ENCODE data around the gene TMEM52.

The TMEM52 gene

DNA sequence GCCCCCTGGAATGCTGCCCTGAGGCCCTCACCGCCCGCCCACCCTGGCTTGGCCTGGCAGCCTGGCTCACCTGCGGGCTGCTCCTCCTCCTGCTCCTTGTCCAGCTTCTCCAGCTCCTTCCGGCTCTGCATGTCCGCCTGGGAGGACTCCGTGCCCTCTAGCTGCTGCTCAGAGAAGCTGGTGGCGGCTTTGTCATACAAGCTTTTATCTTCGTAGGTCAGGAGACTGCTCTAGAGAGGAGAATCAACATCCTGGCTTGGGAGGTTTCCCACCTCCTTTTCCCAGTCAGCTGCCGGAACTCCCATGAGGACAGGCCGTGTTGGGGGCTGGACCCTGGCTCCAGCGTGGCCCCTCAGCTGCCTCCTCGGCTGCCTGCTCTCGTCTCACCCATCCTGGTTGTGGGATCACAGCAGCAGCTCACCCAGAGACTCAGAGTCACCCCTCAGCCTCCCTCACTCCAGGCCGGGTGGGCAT, 36.6 kb upstream of the TMEM52 start:
- ChIA-PET POLR2A (no interaction called here), CTCF (interaction anchor here (0.5 to 8.8 kb wide), 7 partner anchors 12 to 219 kb away, joined by 3 to 118 read pairs (median 5); no protein-coding TSS in a partner anchor)
- no peaks in the 10 kb centered on the region for H3K36me3 ChIP-seq (ENCODE audit: control insufficient read depth in 2 of 2, insufficient read depth in 1 of 2, low read length in 2 of 2)
- no peaks in the 10 kb centered on the region for H3K4me1 ChIP-seq (ENCODE audit: control insufficient read depth, insufficient read depth, low read length)
- H3K4me3 ChIP-seq (ENCODE audit: low read depth, low read length): no peak overlapping the region
- H3K27ac ChIP-seq (ENCODE audit: extremely low read depth, low read depth, low read length): no peak overlapping the region
- H3K9me3 ChIP-seq (ENCODE audit: control insufficient read depth, insufficient read depth, low read depth, low read length): no peaks in the 10 kb centered on the region; the same call in 1 of the 2 replicates
- TF ChIP-seq, protein P1, sequence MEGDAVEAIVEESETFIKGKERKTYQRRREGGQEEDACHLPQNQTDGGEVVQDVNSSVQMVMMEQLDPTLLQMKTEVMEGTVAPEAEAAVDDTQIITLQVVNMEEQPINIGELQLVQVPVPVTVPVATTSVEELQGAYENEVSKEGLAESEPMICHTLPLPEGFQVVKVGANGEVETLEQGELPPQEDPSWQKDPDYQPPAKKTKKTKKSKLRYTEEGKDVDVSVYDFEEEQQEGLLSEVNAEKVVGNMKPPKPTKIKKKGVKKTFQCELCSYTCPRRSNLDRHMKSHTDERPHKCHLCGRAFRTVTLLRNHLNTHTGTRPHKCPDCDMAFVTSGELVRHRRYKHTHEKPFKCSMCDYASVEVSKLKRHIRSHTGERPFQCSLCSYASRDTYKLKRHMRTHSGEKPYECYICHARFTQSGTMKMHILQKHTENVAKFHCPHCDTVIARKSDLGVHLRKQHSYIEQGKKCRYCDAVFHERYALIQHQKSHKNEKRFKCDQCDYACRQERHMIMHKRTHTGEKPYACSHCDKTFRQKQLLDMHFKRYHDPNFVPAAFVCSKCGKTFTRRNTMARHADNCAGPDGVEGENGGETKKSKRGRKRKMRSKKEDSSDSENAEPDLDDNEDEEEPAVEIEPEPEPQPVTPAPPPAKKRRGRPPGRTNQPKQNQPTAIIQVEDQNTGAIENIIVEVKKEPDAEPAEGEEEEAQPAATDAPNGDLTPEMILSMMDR (tag by site-specific recombination; IDR thresholded peaks at IDR 0.05): no peak
- no peak for TF ChIP-seq ZNF184 (tag by site-specific recombination; IDR thresholded peaks at IDR 0.05)
- TF ChIP-seq ZNF121 (tag by site-specific recombination; IDR thresholded peaks at IDR 0.05): no peak
- TF ChIP-seq ZNF292 (tag by site-specific recombination; IDR thresholded peaks at IDR 0.05; ENCODE audit: borderline replicate concordance, low read depth): no peak
- no peak for TF ChIP-seq ZNF777 (tag by site-specific recombination; IDR thresholded peaks at IDR 0.05; ENCODE audit: borderline replicate concordance)
- TF ChIP-seq ZBTB26 (tag by site-specific recombination; optimal IDR thresholded peaks at IDR 0.05): no peak
- no peak for TF ChIP-seq ZNF658 (tag by site-specific recombination; IDR thresholded peaks at IDR 0.05)
- no peak for TF ChIP-seq KLF1 (tag by site-specific recombination; IDR thresholded peaks at IDR 0.05)
- TF ChIP-seq ZNF391 (tag by site-specific recombination; IDR thresholded peaks at IDR 0.05; ENCODE audit: borderline replicate concordance, low read depth): no peak
- TF ChIP-seq ZNF623 (tag by site-specific recombination; IDR thresholded peaks at IDR 0.05): no peak
- TF ChIP-seq REPIN1 (tag by site-specific recombination; IDR thresholded peaks at IDR 0.05; ENCODE audit: low read depth): no peak
- TF ChIP-seq, protein P2, sequence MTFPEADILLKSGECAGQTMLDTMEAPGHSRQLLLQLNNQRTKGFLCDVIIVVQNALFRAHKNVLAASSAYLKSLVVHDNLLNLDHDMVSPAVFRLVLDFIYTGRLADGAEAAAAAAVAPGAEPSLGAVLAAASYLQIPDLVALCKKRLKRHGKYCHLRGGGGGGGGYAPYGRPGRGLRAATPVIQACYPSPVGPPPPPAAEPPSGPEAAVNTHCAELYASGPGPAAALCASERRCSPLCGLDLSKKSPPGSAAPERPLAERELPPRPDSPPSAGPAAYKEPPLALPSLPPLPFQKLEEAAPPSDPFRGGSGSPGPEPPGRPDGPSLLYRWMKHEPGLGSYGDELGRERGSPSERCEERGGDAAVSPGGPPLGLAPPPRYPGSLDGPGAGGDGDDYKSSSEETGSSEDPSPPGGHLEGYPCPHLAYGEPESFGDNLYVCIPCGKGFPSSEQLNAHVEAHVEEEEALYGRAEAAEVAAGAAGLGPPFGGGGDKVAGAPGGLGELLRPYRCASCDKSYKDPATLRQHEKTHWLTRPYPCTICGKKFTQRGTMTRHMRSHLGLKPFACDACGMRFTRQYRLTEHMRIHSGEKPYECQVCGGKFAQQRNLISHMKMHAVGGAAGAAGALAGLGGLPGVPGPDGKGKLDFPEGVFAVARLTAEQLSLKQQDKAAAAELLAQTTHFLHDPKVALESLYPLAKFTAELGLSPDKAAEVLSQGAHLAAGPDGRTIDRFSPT (tag by site-specific recombination; IDR thresholded peaks at IDR 0.05): no peak
- no peak for TF ChIP-seq ZNF664 (tag by site-specific recombination; IDR thresholded peaks at IDR 0.05)
- TF ChIP-seq TRIM28 (IDR thresholded peaks at IDR 0.05; ENCODE audit: borderline replicate concordance, low read length): no peak
- no peak for TF ChIP-seq KLF8 (tag by site-specific recombination; IDR thresholded peaks at IDR 0.05)
- no peak for TF ChIP-seq ZNF16 (tag by site-specific recombination; IDR thresholded peaks at IDR 0.05; ENCODE audit: low read depth)
- no peak for TF ChIP-seq MZF1 (tag by site-specific recombination; IDR thresholded peaks at IDR 0.05; ENCODE audit: borderline replicate concordance)

- no peaks in the 10 kb centered on the region for H3K36me3 ChIP-seq (ENCODE audit: control insufficient read depth in 2 of 2, insufficient read depth in 1 of 2, low read length in 2 of 2)
- POLR2A ChIA-PET: no interaction called here
- CTCF ChIA-PET: interaction anchor here (0.6 to 1.6 kb wide), 7 partner anchors 10 to 220 kb away, joined by 3 to 7 read pairs (median 5); no protein-coding TSS in a partner anchor
- no peaks in the 10 kb centered on the region; the same call in 1 of the 2 replicates for H3K9me3 ChIP-seq (ENCODE audit: control insufficient read depth, insufficient read depth, low read depth, low read length)
- no peaks in the 10 kb centered on the region for H3K4me1 ChIP-seq (ENCODE audit: control insufficient read depth, insufficient read depth, low read length)
- H3K27ac ChIP-seq (ENCODE audit: extremely low read depth, low read depth, low read length): no peak overlapping the region
- no peak overlapping the region for H3K4me3 ChIP-seq (ENCODE audit: low read depth, low read length)
- no peak for TF ChIP-seq OSR2 (tag by site-specific recombination; IDR thresholded peaks at IDR 0.05)
- peak; percentile 99 for TF ChIP-seq ZNF18 (tag by site-specific recombination; IDR thresholded peaks at IDR 0.05)
- no peak for TF ChIP-seq RBAK (tag by site-specific recombination; IDR thresholded peaks at IDR 0.05)
- TF ChIP-seq ZNF777 (tag by site-specific recombination; IDR thresholded peaks at IDR 0.05; ENCODE audit: borderline replicate concordance): no peak
- no peak for TF ChIP-seq MYNN (tag by site-specific recombination; IDR thresholded peaks at IDR 0.05; ENCODE audit: borderline replicate concordance)
- 0 out of 2 replicates have a peak, but pooled peaks have one; percentile 17 for TF ChIP-seq ZNF600 (tag by site-specific recombination; IDR thresholded peaks at IDR 0.05)
- no peak for TF ChIP-seq ZBTB21 (tag by site-specific recombination; IDR thresholded peaks at IDR 0.05)
- TF ChIP-seq ZNF280D (tag by site-specific recombination; IDR thresholded peaks at IDR 0.05): no peak
- TF ChIP-seq ZNF747 (tag by site-specific recombination; IDR thresholded peaks at IDR 0.05): no peak
Measured at GRCh38 chr1:1954831-1955441, 35.9 kb upstream of the TMEM52 start.
